22Rv1 (cell line): ENCODE data around the gene DCST2.

Source experiments
- H3K27ac ChIP-seq: fragments of 450-650 bp; 2 replicates; pipeline ENCODE4 v1.5.1; 2017
- CTCF ChIP-seq: fragments of 450-650 bp; IDR thresholded peaks from 2 replicates; pipeline ENCODE4 v1.5.1; 2017; ENCODE audit warnings: mild to moderate bottlenecking
- ZFX ChIP-seq: fragments of 450-650 bp; IDR thresholded peaks from 2 replicates; pipeline ENCODE4 v1.6.1; 2017; ENCODE audit warnings: antibody characterized with exemption, borderline replicate concordance

The DCST2 gene

DNA sequence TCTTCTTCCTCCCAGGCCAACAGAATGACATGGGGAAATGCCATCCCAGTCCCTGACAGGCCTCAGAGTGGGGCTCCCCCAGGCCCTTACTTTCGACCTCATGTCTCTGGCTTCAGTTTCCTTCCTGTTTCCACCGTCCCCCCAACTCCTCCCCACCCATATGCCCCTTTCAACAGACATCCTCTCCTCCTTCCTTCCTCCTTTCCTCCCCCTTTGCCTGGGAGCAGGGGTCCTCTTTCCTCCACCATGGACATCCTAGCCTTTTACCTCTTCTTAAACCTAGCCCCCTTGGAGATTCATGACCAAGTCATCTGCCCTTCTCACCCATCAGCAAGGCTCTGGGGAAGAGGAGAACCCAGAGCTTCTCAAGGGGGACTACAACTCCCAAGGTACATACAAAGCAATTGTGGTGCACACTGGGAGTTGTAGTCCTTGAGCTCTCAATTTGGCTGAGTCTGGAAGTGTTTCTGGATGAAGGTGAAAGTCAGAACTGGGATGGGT is 26.9 kb downstream of the DCST2 start:
- peak overlapping the region; percentile 98 for H3K27ac ChIP-seq
- TF ChIP-seq ZFX: no peak
- TF ChIP-seq CTCF: no peak

DNA sequence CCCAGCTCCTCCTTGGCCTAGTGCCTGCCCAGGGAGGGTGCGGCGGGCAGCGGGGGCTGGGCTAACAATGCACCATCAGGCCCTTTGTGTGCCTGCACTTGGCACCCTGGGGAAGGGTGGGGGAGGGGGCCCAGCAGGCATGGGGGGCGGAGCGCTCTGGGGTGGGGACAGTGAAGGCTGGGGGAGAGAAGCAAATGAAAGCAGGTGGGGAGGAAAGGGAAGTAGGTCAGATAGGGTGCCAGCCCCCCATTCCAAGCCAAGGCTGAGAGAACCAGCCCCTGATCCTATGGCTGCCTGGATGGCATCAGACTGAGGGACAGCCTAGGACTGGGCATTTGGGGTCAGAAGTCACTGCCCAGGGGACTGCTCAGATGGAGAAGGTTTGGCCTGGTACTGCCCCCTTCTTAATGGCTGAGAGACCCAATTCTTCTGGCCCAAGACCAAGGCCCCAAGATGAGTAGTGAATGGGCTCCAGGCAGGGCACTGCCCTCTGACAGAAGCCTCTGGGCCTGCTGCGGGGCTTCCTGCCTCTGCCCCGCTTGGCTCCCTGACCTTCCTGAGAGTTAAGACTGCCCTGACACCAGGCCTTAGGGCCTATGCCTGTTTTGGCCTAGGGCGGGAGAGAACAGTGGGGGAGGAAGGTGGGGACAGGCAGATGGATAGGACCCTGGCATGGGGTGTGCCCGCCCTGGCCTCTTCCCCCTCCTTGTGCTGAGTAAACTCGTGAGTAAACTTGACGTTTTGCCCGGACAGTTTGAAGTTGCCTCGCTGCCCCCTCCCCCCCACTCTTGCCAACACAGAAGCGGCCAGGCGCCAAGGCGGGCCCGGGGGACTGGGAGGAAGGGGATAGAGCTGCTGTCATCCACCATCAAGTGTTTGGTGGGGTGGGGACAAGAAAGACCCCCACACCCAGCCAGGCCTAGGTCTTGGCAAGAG is 28.2 kb downstream of the DCST2 start:
- H3K27ac ChIP-seq: peak overlapping the region; percentile 98
- TF ChIP-seq ZFX (no peak), CTCF (no peak)

DNA sequence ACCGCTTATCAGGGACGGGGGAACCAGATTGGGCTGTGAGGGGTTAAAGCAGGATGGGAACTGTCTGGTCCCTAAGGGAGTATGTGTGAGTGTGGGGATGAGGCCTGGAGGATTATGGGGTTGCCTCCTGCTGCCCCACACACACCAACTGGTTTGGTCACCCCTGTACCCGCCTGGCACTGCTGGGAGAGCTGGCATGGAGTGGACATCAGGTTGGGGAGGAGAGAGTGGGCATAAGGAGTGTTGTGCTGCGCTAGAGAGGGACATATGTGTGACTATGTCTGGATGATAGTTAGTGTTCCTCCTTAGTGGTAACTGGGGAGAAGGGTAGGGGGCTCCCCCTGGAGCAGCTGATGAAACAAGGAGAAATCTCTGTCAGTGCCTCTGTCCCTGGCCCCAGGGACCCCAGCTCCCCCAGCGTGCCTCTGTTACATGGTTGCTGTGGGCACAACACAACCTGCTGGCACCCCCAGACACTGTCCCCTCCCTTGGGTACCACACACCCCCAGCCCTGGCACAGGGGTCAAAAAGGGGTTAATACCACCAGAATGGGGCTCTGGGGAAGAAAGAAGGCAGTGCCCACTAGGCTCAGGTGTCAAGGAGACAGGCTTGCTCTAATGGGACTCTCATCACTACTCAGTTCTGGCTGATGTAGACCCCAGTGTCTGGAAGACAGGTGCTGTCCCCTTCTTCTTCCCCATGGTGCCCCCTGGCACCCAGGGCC is 29.1 kb downstream of the DCST2 start:
- peak overlapping the region; percentile 98 for H3K27ac ChIP-seq

DNA sequence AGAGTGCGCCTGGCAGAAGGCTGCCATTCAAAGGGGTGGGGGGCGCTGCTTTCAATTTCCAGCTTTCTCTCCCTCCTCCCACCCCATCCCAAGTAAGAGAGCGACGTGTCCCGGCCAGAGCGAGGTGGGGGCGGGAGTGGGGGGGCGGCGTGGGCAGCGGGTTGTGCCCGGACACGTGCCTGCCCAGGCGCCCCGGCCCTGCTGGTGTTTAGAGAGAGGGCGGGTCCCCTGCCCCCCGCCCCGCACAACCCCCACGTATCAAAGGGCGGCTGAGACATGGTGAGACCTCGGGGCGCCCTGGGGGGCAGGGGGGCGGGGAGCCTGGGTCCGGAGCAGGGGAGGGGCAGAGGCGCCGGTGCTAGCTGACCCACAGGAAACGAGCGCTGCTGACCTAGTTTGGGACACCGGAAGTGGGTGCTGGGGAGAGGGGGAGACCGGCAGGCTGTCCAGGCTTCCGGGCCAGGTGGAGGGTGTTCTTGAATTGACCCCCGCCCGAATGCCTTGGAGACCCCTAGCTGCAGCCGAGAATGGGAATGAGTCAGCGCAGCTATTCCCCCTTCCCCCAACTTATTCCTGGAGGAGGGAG is 29.7 kb downstream of the DCST2 start:
- peak overlapping the region; percentile 98 for H3K27ac ChIP-seq
- TF ChIP-seq ZFX (no peak), CTCF (no peak)

More for the DNA sequence above, 29.1 kb downstream of the DCST2 start:
- TF ChIP-seq ZFX (no peak), CTCF (no peak)

GRCh38 chr1:155003227-155003765 is 30.3 kb downstream of the DCST2 start:
- peak overlapping the region; percentile 98 for H3K27ac ChIP-seq

More at GRCh38 chr1:155003227-155003765, 30.3 kb downstream of the DCST2 start:
- no peak for TF ChIP-seq ZFX
- no peak for TF ChIP-seq CTCF
